Activated CD8-positive, alpha-beta memory T cell treated with anti-CD3 and anti-CD28 coated beads, Interleukin-2, amount 50 U/mL, for 1 hour (primary cell): Measurements from ENCODE around the gene PYGO1.
"Not testable (repeated sequence)": the region's sequence is repeated elsewhere in the genome, so short reads cannot be mapped to it uniquely, and the experiment has no call there.

ENCODE experiments used
- DNase-seq: peaks from one replicate; pipeline ENCODE4 v3.0.0-alpha.2; 2020; ENCODE audit errors: extremely low read depth

PYGO1 gene

GRCh38 chr15:55505407-55505806, 82.7 kb downstream of the PYGO1 start:
- DNase-seq = not testable (repeated sequence)

GRCh38 chr15:55499151-55499550, 89.0 kb downstream of the PYGO1 start:
- no peak for DNase-seq

DNA sequence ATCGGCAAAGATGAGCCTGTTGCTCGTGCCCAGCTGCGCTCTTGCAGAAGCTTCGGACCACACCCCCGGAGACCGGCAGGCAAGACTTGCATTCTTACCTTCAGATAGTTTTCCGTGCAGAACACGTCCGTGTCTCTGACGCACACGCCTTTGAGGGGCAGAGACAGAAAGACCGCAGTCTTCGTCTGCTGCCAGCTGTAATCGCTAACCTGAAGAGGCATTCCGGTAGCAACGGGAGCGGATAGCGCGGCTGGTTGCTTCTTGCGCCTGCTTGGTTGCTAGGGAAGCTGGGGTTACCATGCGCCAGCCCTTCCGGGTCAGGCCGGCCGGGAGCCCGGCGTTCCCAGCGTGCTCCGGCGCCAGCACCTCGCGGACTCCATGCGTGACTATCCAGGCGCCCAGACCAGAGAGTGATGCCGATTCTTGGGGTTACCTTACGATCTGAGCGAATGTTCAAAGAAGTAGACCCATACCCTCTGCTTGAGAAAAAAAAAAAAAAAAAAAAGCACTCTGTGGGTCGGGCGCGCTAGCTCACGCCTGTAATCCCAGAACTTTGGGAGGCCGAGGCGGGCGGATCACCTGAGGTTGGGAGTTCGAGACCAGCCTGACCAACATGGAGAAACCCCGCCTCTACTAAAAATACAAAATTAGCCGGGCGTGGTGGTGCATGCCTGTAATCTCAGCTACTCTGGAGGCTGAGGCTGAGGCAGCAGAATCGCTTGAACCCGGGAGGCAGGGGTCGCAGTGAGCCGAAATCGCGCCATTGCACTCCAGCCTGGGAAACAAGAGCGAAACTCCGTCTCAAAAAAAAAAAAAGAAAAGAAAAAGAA, 89.8 kb downstream of the PYGO1 start:
- peak; percentile 53 for DNase-seq

- no peak for DNase-seq
Observed at GRCh38 chr15:55496716-55497115, 91.4 kb downstream of the PYGO1 start.

DNA sequence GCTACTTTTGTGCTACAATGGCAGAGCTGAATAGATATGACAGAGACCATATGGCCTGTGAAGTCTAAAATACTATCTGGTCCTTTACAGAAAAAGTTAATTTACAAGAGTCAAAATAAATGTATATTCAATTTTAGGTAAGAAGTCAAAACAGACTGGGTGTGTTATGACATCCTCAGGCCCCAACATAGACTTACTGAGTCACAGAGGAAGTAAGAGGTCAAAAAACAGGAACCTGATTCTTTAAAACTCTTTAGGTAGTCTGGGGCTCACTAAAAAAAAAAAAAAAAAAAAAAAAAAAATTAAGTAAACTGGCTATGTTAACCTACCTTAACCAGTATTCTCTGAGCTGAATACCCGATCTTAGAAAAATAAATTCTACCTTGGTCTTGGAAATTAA, 93.2 kb downstream of the PYGO1 start:
- DNase-seq = no peak

GRCh38 chr15:55488952-55489600, 99.1 kb downstream of the PYGO1 start:
- not testable (repeated sequence) for DNase-seq
